OCI-LY1 (cell line): ENCODE measurements around the gene FBXO28.

ENCODE experiments used
- EZH2 ChIP-seq: fragments of 200-600 bp; sonication (generic), shearing (Covaris generic); IDR thresholded peaks from 2 replicates; pipeline ENCODE4 v1.8.0; 2017; ENCODE audit warnings: borderline replicate concordance, mixed run types, mild to moderate bottlenecking, antibody characterized with exemption, low read length, moderate library complexity, mixed read lengths
- TF ChIP-seq, protein P1 (sequence below): fragments of 200-600 bp; sonication (generic), shearing (Covaris generic); IDR thresholded peaks from 2 replicates; pipeline ENCODE4 v1.5.1; 2017; ENCODE audit warnings: mild to moderate bottlenecking, antibody characterized with exemption, low read length, moderate library complexity, mixed read lengths

DNA sequence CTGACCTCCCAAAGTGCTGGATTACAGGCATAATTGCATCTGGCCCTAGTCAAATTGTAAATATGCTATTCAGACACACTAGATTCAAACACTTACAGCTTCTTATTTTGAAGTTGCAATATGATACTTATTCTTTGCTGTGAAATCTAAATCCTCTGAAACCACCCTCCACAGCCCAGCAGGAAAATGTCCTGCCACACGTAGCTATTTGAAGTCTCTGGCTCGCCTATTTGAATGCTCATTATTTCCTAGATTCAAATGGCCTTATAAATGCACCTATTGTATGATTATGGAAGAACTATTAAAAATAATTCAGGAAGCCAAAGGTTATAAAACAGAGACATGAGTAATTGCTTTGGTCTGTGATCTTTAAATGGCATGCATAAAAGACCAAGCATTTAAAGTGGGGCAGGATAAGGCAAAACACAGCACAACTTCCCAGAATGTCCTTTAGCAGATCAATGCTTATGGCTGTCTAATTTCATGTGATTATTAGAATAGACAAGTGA is 26.6 kb upstream of the FBXO28 start:
- TF ChIP-seq EZH2: no peak
- TF ChIP-seq, protein P1, sequence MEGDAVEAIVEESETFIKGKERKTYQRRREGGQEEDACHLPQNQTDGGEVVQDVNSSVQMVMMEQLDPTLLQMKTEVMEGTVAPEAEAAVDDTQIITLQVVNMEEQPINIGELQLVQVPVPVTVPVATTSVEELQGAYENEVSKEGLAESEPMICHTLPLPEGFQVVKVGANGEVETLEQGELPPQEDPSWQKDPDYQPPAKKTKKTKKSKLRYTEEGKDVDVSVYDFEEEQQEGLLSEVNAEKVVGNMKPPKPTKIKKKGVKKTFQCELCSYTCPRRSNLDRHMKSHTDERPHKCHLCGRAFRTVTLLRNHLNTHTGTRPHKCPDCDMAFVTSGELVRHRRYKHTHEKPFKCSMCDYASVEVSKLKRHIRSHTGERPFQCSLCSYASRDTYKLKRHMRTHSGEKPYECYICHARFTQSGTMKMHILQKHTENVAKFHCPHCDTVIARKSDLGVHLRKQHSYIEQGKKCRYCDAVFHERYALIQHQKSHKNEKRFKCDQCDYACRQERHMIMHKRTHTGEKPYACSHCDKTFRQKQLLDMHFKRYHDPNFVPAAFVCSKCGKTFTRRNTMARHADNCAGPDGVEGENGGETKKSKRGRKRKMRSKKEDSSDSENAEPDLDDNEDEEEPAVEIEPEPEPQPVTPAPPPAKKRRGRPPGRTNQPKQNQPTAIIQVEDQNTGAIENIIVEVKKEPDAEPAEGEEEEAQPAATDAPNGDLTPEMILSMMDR: no peak
